ENCODE measurements around the gene E2F6.

GRCh38 chr2:11465485-11466306, at the start of gene E2F6:
- TF ChIP-seq CTCF (conservative IDR thresholded peaks at IDR 0.05; ENCODE audit: low read length) (no peak), EZH2phosphoT487 (IDR thresholded peaks at IDR 0.05; ENCODE audit: borderline replicate concordance) (no peak)

Measured in Loucy (cell line).